Esophagus muscularis mucosa (tissue), 4 donors: ENCODE measurements around the gene HSD3B7. TPM values are rescaled to one million over a fixed set of nuclear protein-coding genes. Genes with fewer than 3 reads are reported as not detected.

Experiments used
- DNase-seq: peaks from one replicate; pipeline ENCODE4 v3.0.0-alpha.2; 2017; ENCODE audit errors: extremely low spot score
- H3K27ac ChIP-seq, 4 donors: fragments of 200-600 bp; sonication (generic); replicated peaks in 1 of 4; 1 replicate in 3 of 4; 2 replicates in 1 of 4; pipeline ENCODE4 v1.5.1; 2016 to 2019; ENCODE audit warnings: mild to moderate bottlenecking in 1 of 4
- H3K27me3 ChIP-seq, 4 donors: fragments of 200-600 bp; sonication (generic); one replicate each; pipeline versions ENCODE4 v1.5.1 to v1.6.0; 2016 to 2019
- H3K36me3 ChIP-seq, 4 donors: fragments of 200-600 bp; sonication (generic); one replicate each; pipeline ENCODE4 v1.5.1; 2016 to 2019
- H3K4me1 ChIP-seq, 4 donors: fragments of 200-600 bp; sonication (generic); one replicate each; pipeline ENCODE4 v1.5.1; 2016 to 2019
- H3K4me3 ChIP-seq, 4 donors: fragments of 200-600 bp; sonication (generic); 1 replicate in 2 of 4; 2 replicates in 2 of 4; pipeline ENCODE4 v1.5.1; 2016 to 2019; ENCODE audit warnings: mild to moderate bottlenecking in 4 of 4, moderate library complexity in 1 of 4
- H3K9me3 ChIP-seq, 4 donors: fragments of 200-600 bp; sonication (generic); 1 replicate in 3 of 4; 2 replicates in 1 of 4; pipeline ENCODE4 v1.5.1; 2016 to 2019
- EP300 ChIP-seq: sonication (generic); formaldehyde crosslinking; IDR thresholded peaks from one replicate; pipeline ENCODE4 v1.6.1; 2017; ENCODE audit warnings: antibody characterized with exemption
- POLR2A ChIP-seq: fragments of 450-650 bp; IDR thresholded peaks from one replicate; pipeline ENCODE4 v1.6.1; 2017; ENCODE audit warnings: antibody characterized with exemption, moderate library complexity, mild to moderate bottlenecking, low read depth
- POLR2AphosphoS5 ChIP-seq, 2 donors: sonication (generic); formaldehyde crosslinking; IDR thresholded peaks; one replicate each; pipeline ENCODE4 v1.6.1; 2017; ENCODE audit warnings: antibody characterized with exemption in 2 of 2
- WGBS: methylation state at CpG from one replicate; pipeline ENCODE4 v1.1.5; 2018; 5-methylcytosine and 5-hydroxymethylcytosine counted together
- intact Hi-C: fragments of 100-400 bp; cut with DNase I; formaldehyde crosslinking; loops from one replicate; pipeline ENCODE4 v1.15.1; 2023
- small RNA-seq, 3 donors: library from RNA; depleted of rRNA; stranded (forward); fragments of <200 nt; gene quantifications; one replicate each; pipeline ENCODE3, GENCODE V24; 2016
- total RNA-seq, 4 donors: library from RNA; depleted of rRNA; stranded (reverse); fragments of >200 nt; gene quantifications; one replicate each; pipeline versions ENCODE4 v1.1.0 to v1.2.1, GENCODE V29; 2016
- TF ChIP-seq, protein P1 (sequence below), 3 experiments: fragments of 200-600 bp in 2 of 3; fragments of 450-650 bp in 1 of 3; sonication (generic) in 2 of 3; IDR thresholded peaks; one replicate each; pipeline ENCODE4 v1.5.1; 2017 to 2019; ENCODE audit warnings: antibody characterized with exemption in 3 of 3, mild to moderate bottlenecking in 2 of 3, moderate library complexity in 1 of 3

HSD3B7 gene
- total RNA-seq, 4 donors from 2014 or later, result 15.4 to 33.0 (median 17.9) TPM

DNA sequence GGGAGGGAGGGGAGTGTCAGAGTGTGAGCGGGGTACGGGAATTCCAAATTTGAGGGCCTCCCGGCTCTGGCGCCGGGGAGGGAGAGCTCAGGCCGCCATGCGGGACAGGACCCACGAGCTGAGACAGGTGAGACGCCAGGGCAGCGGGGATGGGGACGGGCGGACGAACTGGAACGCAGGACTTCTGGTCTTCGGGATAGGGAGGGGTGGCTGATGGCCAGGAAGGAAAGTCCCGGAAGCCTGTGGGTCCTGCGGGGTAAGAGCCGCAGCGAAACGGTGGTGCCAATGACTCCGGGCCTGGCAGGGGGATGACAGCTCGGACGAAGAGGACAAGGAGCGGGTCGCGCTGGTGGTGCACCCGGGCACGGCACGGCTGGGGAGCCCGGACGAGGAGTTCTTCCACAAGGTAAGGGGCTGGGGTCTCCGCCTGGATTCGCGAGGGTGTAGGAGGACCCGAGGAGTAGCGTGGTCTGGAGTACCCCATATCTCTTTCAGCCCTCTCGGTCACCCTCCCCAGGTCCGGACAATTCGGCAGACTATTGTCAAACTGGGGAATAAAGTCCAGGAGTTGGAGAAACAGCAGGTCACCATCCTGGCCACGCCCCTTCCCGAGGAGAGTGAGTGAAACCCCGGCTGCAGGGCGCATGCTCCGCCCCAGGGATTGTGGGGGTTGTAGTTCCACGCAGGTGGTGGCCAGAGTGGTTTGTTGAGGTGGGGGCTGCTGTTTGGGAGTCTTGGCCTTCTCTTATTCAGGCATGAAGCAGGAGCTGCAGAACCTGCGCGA, 48.9 kb downstream of the HSD3B7 start:
- peaks cover 17 to 36% (median 31%) of the 10 kb centered on the region in 4 donors for H3K4me1 ChIP-seq
- peak overlapping the region; percentile 76 to 94 (median 89) for H3K4me3 ChIP-seq
- no peaks in the 10 kb centered on the region for H3K27me3 ChIP-seq
- H3K36me3 ChIP-seq, result peaks cover 14 to 45% (median 36%) of the 10 kb centered on the region in 4 donors
- TF ChIP-seq EP300 (no peak), POLR2AphosphoS5 (IDR thresholded peaks at IDR 0.05) (peak; percentile 78 to 93), POLR2A (peak; percentile 37)
- TF ChIP-seq, protein P1, sequence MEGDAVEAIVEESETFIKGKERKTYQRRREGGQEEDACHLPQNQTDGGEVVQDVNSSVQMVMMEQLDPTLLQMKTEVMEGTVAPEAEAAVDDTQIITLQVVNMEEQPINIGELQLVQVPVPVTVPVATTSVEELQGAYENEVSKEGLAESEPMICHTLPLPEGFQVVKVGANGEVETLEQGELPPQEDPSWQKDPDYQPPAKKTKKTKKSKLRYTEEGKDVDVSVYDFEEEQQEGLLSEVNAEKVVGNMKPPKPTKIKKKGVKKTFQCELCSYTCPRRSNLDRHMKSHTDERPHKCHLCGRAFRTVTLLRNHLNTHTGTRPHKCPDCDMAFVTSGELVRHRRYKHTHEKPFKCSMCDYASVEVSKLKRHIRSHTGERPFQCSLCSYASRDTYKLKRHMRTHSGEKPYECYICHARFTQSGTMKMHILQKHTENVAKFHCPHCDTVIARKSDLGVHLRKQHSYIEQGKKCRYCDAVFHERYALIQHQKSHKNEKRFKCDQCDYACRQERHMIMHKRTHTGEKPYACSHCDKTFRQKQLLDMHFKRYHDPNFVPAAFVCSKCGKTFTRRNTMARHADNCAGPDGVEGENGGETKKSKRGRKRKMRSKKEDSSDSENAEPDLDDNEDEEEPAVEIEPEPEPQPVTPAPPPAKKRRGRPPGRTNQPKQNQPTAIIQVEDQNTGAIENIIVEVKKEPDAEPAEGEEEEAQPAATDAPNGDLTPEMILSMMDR (IDR thresholded peaks at IDR 0.05), result no peak
- peak; percentile 97 for DNase-seq
- intact Hi-C loops, result loop anchor here (5.0 kb wide), 1 partner anchor 37 kb away; no protein-coding TSS in a partner anchor
- peak overlapping the region; percentile 91 to 95 (median 95) for H3K27ac ChIP-seq
- under 1% methylated on average over 31 of the region's 47 CpGs for WGBS
- no peaks in the 10 kb centered on the region for H3K9me3 ChIP-seq

DNA sequence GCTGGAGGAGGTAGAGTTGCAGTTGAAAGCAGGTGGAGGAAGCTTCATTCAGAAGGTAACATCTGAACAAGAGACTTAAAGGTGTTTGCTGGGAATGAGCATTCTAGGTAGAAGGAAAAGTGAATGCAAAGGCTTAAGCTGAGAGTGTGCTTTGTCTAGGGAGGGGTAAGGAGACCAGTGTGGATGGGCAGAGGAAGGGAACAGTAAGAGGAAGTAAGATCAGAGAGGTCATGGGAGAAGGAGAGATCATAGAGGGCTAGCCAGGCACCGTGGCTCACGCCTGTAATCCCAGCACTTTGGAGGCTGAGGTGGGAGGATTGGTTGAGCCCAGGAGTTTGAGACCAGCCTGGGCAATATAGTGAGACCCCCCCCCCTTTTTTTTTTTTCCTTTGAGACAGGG, 51.7 kb downstream of the HSD3B7 start:
- intact Hi-C loops, result no loop called here
- H3K27ac ChIP-seq, result no peak overlapping the region
- no peak for TF ChIP-seq POLR2A
- TF ChIP-seq, protein P1 (IDR thresholded peaks at IDR 0.05), result no peak
- no peak for TF ChIP-seq POLR2AphosphoS5 (IDR thresholded peaks at IDR 0.05)
- no peak for TF ChIP-seq EP300
- no peaks in the 10 kb centered on the region for H3K9me3 ChIP-seq
- peaks cover 17 to 36% (median 31%) of the 10 kb centered on the region in 4 donors for H3K4me1 ChIP-seq
- peaks cover 28 to 70% (median 61%) of the 10 kb centered on the region in 4 donors for H3K36me3 ChIP-seq
- no peak overlapping the region for H3K4me3 ChIP-seq
- no peaks in the 10 kb centered on the region for H3K27me3 ChIP-seq
- no peak for DNase-seq
- 39% methylated on average over 2 of the region's 2 CpGs for WGBS

Small RNAs within 50 kb of the gene (small RNA-seq; reads per million reads assigned to genes)
- 0 reads per million in 3 donors for gene AC135048.1

Other genes starting within 250 kb of the HSD3B7 start
- 10 to 100 TPM; 22.4 to 25.8 (median 23.5) TPM for gene PHKG2, start 236.8 kb upstream of the HSD3B7 start, total RNA-seq
- gene CFAP119, start 223.1 kb upstream of the HSD3B7 start, total RNA-seq, result 1 to 10 TPM in 2 of 4 donors, under 1 TPM in 2; 0.42 to 2.9 (median 1.4) TPM
- gene RNF40, start 222.9 kb upstream of the HSD3B7 start, total RNA-seq, result 10 to 100 TPM; 61.9 to 86.9 (median 67.0) TPM
- 10 to 100 TPM; 10.4 to 17.1 (median 15.4) TPM for gene ZNF629, start 198.0 kb upstream of the HSD3B7 start, total RNA-seq
- 10 to 100 TPM; 42.1 to 57.9 (median 45.5) TPM for gene BCL7C, start 91.1 kb upstream of the HSD3B7 start, total RNA-seq
- gene CTF1, start 88.6 kb upstream of the HSD3B7 start, total RNA-seq, result 10 to 100 TPM in 2 of 4 donors, 1 to 10 TPM in 2; 6.2 to 18.8 (median 10.9) TPM
- 10 to 100 TPM; 12.1 to 28.1 (median 17.7) TPM for gene FBXL19, start 61.6 kb upstream of the HSD3B7 start, total RNA-seq
- gene ORAI3, start 36.1 kb upstream of the HSD3B7 start, total RNA-seq, result 10 to 100 TPM; 33.0 to 56.5 (median 45.8) TPM
- gene SETD1A, start 27.5 kb upstream of the HSD3B7 start, total RNA-seq, result 10 to 100 TPM in 2 of 4 donors, 1 to 10 TPM in 2; 7.1 to 25.4 (median 9.9) TPM
- gene STX1B, start 25.4 kb downstream of the HSD3B7 start, total RNA-seq, result 1 to 10 TPM in 3 of 4 donors, under 1 TPM in 1; 0.92 to 2.6 (median 1.8) TPM
- gene STX4, start 48.4 kb downstream of the HSD3B7 start, total RNA-seq, result 10 to 100 TPM; 36.8 to 54.0 (median 41.0) TPM
- 10 to 100 TPM in 3 of 4 donors, 1 to 10 TPM in 1; 9.6 to 19.3 (median 10.6) TPM for gene ZNF668, start 89.0 kb downstream of the HSD3B7 start, total RNA-seq
- 10 to 100 TPM; 11.6 to 17.6 (median 15.5) TPM for gene ZNF646, start 89.2 kb downstream of the HSD3B7 start, total RNA-seq
- 1 to 10 TPM in 3 of 4 donors, under 1 TPM in 1; 0.83 to 2.3 (median 1.2) TPM for gene PRSS53, start 103.7 kb downstream of the HSD3B7 start, total RNA-seq
- 100 to 1,000 TPM in 2 of 4 donors, 10 to 100 TPM in 2; 81.4 to 122 (median 108) TPM for gene VKORC1, start 109.6 kb downstream of the HSD3B7 start, total RNA-seq
- gene BCKDK, start 123.2 kb downstream of the HSD3B7 start, total RNA-seq, result 10 to 100 TPM; 34.1 to 73.7 (median 51.4) TPM
- gene KAT8, start 132.5 kb downstream of the HSD3B7 start, total RNA-seq, result 10 to 100 TPM; 61.0 to 83.4 (median 72.6) TPM
- gene PRSS8, start 150.5 kb downstream of the HSD3B7 start, total RNA-seq, result under 1 TPM in 1 of 4 donors, not detected in 3; 0.34 TPM
- 1 to 10 TPM; 2.7 to 8.4 (median 5.1) TPM for gene PRSS36, start 164.9 kb downstream of the HSD3B7 start, total RNA-seq
- 10 to 100 TPM; 24.0 to 45.1 (median 34.2) TPM for gene FUS, start 194.9 kb downstream of the HSD3B7 start, total RNA-seq
- gene PYCARD, start 217.6 kb downstream of the HSD3B7 start, total RNA-seq, result 10 to 100 TPM; 14.5 to 28.9 (median 22.9) TPM
- gene TRIM72, start 228.9 kb downstream of the HSD3B7 start, total RNA-seq, result under 1 TPM in 2 of 4 donors, not detected in 2; under 0.01 to 0.84 TPM
- not detected for gene PYDC1, start 231.9 kb downstream of the HSD3B7 start, total RNA-seq